GM12873 (cell line): ENCODE measurements around the gene ZCCHC24.

Experiments
- CTCF ChIP-seq: IDR thresholded peaks from 2 replicates; pipeline ENCODE4 v1.5.1; 2012; ENCODE audit warnings: low read depth, mild to moderate bottlenecking, moderate library complexity, low read length, control low read depth; ENCODE audit not compliant: insufficient read depth; ENCODE audit errors: missing control alignments

Gene ZCCHC24

GRCh38 chr10:79390551-79391229 is 54.7 kb downstream of the ZCCHC24 start:
- TF ChIP-seq CTCF, result peak; percentile 32

DNA sequence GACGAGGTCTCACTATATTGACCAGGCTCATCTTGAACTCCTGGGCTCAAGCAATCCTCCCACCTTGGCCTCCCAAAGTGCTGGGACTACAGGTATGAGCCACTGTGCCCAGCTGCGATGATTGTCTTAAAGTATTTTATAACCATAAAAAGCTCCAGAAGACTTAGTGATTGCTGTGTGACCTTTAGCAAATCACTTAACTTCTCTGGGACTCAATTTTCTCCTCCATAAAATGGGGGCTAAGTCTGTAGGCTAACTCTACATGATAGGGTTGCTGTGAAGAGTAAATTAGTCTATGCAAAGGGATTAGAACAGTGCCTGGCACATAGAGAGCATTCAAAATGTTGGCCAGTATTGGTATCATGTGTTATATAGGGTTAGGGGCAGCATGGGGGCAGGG is 55.4 kb downstream of the ZCCHC24 start:
- TF ChIP-seq CTCF, result no peak

DNA sequence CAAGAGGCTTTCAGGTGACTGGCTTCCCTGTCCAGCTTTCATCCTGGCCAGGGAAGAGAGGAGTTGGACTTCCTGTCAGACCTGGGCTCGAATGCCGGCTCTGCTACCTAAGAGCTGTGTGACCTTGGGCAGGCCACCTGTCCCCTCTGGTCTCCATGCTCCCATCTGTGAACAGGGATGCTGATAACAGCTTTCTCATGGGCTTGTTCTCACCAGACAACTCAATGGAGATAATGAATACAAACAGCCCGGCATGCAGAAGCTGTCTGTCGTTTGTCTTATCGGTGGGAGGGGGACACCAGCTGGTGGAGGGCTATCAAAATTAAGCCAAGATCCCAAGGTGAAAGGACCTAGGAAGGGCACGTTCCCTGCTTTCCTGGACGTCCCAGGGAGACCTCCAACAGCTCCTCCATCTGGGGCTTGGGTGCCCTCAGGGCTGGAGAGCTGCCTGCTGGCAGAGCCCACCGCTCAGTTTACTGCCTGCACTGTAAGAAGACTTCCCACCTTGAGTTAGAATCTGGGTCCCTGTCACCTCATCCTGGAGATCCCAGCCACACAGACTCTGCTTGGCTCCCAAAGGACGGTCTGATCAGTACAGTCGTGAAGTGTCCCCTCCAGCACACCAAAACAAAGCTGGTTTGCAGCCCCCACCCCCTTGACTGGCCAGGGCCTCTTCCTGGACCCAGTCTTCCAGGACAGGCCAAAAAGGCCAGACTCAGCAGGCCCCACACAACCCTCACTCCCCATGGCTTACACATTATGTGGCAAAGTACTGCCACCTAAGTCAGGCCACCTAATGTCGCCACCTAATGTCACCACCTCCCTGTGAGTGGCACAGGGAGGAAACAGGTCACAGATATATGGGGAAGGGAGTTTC is 57.2 kb downstream of the ZCCHC24 start:
- TF ChIP-seq CTCF, result no peak

DNA sequence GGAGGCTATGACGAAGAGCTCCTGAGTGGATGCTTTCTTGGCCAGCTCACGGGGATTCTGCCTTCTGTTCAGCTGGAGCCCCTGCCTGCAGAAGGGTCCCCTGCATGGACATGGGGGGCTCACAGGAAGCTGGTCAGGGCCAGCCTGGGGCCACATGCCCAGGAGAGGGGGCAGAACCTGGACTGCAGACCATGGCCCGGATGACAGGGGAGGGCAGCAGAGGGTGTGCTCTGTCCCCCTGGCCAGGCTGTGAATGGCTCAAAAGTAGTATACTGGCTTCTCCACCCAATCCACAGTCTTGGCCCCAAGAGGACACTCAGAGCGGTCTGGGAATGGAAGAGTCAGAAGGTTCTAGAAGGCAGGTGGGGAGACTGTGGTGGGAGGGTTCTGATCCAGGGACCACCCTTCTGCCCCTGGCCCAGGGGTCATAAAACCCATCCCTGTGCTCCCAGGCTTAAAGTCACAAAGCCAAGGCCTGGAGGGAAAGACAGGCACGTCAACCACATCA is 57.9 kb downstream of the ZCCHC24 start:
- TF ChIP-seq CTCF, result no peak

DNA sequence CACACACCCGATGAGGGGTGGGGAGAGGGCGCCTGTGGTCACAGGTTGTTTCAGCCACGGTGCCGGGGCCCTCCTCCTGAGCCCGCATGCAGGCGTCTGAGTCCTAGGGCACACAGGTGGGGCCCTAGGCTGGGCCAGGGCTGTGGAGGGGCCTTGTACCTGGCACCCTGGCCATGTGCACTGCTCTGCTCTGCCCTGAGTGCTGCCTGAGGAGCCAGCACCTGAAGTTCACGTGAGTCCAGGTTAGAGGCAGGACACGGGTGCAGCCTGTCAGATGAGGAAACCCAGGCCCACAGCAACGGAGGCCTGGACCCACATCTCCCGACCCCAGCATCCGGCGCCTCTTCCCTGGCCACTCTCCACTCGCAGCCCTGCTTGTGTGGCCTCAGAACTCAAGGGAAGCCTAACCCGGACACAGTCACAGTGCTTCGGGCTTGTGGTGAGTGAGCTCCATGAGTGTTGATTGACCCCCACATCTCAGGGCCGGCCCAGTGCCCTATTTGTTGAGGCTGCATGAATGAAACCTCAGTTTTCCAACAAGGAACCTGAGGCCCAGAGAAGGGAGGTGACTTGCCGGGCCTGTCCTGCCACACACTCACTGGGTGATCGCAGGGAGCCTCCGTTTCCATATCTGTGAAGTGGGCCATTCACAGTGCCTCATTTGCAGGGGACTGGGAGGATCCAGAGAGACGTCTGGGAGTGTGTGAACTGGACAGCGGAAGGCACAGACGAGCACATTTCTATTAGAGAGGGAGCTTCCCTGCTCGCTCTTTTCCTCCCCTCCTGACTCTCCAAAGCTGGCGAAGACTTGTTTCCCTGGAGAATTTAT is 58.6 kb downstream of the ZCCHC24 start:
- TF ChIP-seq CTCF, result no peak

GRCh38 chr10:79385804-79386531 is 59.5 kb downstream of the ZCCHC24 start:
- no peak for TF ChIP-seq CTCF

GRCh38 chr10:79385392-79385795 is 60.0 kb downstream of the ZCCHC24 start:
- no peak for TF ChIP-seq CTCF
